ENCODE data around the gene UCP2.

DNA sequence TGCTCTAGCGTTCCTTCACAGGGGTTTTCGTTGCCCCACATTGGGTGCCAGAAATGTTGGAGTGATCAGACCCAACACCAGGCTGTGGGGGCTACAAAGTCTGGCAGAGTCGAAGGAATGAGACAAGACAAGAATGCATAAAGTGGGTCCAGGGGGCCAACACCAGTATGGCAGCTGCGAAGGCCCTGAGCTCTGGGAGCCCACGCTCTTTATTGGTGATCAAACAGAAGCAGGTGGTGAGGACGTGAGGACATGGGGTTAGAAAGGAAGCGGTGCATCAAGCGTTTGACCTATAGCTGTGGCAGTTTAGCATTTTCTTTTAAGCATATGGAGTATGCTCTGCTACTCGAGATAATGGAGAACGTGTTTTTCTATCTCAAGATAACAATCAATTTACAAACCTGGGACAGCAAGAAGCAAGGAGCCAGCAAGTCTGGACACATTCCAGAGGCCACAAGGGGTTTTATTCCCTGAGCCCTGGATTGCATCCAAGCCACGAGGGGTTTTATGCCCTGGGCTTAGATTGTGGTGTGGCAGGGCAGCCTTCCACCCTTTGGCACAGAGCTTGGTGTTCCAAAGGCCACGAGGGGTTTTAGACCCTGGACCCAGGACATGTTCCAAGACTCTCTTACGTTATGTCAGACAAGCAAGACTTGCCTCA lies 35.7 kb downstream of the UCP2 start:
- TF ChIP-seq EZH2 (IDR thresholded peaks at IDR 0.05) = no peak
- TF ChIP-seq, protein P1, sequence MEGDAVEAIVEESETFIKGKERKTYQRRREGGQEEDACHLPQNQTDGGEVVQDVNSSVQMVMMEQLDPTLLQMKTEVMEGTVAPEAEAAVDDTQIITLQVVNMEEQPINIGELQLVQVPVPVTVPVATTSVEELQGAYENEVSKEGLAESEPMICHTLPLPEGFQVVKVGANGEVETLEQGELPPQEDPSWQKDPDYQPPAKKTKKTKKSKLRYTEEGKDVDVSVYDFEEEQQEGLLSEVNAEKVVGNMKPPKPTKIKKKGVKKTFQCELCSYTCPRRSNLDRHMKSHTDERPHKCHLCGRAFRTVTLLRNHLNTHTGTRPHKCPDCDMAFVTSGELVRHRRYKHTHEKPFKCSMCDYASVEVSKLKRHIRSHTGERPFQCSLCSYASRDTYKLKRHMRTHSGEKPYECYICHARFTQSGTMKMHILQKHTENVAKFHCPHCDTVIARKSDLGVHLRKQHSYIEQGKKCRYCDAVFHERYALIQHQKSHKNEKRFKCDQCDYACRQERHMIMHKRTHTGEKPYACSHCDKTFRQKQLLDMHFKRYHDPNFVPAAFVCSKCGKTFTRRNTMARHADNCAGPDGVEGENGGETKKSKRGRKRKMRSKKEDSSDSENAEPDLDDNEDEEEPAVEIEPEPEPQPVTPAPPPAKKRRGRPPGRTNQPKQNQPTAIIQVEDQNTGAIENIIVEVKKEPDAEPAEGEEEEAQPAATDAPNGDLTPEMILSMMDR (IDR thresholded peaks at IDR 0.05) = no peak
- no peak for TF ChIP-seq EZH2phosphoT487 (IDR thresholded peaks at IDR 0.05)

All from neural progenitor cell (in vitro differentiated cells).